ENCODE results near the gene PIEZO2.
"Not testable (repeated sequence)": the region's sequence is repeated elsewhere in the genome, so short reads cannot be mapped to it uniquely, and the experiment has no call there.

PIEZO2 gene

DNA sequence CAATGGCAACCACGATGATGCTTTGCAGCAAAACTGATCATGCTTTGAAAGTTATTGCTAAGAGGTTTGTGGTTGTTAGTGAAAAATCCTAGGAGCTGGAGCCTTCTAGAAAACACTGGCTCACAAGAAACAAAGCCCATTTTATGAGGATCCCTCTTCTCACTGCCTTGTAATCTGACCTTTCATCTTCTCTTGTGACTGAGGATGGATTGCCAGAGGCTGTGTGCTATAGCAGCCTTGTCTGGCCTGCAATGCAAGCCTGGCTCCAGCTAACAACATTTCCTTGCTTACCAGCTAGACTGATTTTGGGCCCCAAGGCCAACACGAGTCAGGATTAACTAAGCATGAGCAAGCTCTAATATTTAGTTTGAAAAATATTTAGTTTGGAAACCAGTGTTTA, 13.1 kb downstream of the PIEZO2 start:
- no peaks in the 10 kb centered on the region for H3K27me3 ChIP-seq (ENCODE audit: control insufficient read depth, insufficient read depth, low read length)
- no peaks in the 10 kb centered on the region for H3K4me1 ChIP-seq (ENCODE audit: control insufficient read depth, insufficient read depth, low read length)
- no peak overlapping the region for H3K27ac ChIP-seq (ENCODE audit: low read length)
- no peak overlapping the region for H3K4me3 ChIP-seq (ENCODE audit: low read length)
- WGBS (ENCODE audit: insufficient coverage, insufficient read length), result no CpG with 5 or more reads among the region's 2 CpGs
- H3K36me3 ChIP-seq (ENCODE audit: control insufficient read depth, insufficient read depth, low read length), result no peaks in the 10 kb centered on the region
- DNase-seq (ENCODE audit: low read depth, low spot score), result no peak
- H3K9me3 ChIP-seq (ENCODE audit: control insufficient read depth, insufficient read depth, low read length), result no peaks in the 10 kb centered on the region

DNA sequence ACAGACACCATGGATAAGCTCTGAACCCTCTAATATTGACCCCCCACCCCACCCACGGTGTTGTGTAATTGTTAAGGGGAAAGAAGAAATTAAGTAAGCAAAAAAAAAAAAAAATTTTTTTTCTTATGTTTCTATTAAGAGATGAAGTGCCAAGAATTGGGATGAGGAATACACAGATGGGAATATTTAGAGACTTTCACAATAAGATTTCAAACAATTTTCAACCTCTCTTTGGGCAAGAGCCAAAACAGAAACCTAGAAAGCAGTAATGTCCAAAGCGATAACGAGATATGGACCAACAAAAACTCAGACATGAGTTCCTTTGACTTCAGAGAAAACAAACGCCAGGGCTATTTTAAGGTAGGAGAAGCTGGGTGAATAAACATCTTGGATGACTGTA, 14.4 kb downstream of the PIEZO2 start:
- WGBS (ENCODE audit: insufficient coverage, insufficient read length), result no CpG with 5 or more reads among the region's 4 CpGs
- Histone ChIP-seq H3K27me3 (ENCODE audit: control insufficient read depth, insufficient read depth, low read length) (no peaks in the 10 kb centered on the region), H3K4me3 (ENCODE audit: low read length) (no peak overlapping the region), H3K4me1 (ENCODE audit: control insufficient read depth, insufficient read depth, low read length) (no peaks in the 10 kb centered on the region), H3K9me3 (ENCODE audit: control insufficient read depth, insufficient read depth, low read length) (no peaks in the 10 kb centered on the region), H3K36me3 (ENCODE audit: control insufficient read depth, insufficient read depth, low read length) (no peaks in the 10 kb centered on the region), H3K27ac (ENCODE audit: low read length) (no peak overlapping the region)
- DNase-seq (ENCODE audit: low read depth, low spot score), result no peak

DNA sequence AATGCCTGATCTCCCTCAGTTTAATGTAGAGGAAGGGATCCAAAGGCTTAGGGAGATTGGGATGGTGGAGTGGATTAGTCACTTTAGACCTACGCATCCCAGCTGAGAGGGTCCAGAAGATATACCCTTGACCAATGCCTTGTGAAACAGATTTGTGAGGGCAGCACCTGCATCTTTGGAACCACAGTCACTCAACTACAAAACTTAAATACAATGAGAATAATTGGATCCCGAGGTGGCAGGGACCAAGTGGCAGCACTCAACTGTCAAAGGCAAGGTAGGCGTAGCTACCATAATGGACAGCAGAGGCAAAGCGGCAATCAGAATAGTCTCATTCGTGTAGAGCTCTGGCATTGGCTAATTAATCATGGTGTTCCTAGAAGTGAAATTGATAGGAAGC, 20.3 kb downstream of the PIEZO2 start:
- not testable (repeated sequence) for H3K4me3 ChIP-seq (ENCODE audit: low read length)
- no CpG with 5 or more reads among the region's 5 CpGs for WGBS (ENCODE audit: insufficient coverage, insufficient read length)

DNA sequence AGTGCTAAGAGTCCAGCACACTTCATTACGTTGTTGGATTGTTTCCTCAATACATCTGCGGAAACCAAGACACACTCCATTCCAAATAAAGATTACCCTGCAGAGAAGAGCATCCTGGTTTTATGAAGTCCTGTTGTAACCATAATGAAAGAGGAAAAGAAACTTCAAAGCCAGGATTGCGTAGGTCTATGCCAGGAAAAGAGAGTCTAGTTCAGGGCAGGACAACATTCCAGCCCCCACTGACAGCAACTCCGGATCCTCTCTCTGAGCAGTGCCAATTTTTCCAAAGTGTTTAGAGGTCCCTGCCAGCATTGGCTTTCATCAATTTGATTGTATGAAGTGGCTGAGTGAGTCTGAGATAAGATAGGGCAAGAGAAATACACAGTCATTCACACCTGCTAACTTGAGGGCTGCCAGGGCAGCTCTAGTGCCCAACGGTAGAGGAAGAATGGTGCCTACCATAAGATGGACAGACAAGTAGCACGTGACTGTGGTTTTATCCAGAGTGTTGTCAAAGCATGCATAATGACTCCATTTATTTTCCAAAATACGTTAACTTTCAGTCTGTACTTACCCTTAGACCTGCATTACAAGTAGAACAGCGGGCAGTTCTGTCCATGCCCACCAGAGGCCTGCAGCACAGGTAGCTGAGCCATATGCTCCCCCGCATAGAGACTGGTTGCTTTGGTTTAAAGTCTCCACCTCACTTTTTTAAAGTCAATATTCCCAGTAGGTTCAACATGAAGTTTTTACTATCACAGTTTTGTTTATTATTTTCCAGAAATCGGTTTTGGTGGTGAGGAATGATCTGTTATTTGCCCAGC, 23.7 kb downstream of the PIEZO2 start:
- WGBS (ENCODE audit: insufficient coverage, insufficient read length), result no CpG with 5 or more reads among the region's 10 CpGs

More for the DNA sequence above, 20.3 kb downstream of the PIEZO2 start:
- H3K4me1 ChIP-seq (ENCODE audit: control insufficient read depth, insufficient read depth, low read length); H3K27me3 ChIP-seq (ENCODE audit: control insufficient read depth, insufficient read depth, low read length); H3K9me3 ChIP-seq (ENCODE audit: control insufficient read depth, insufficient read depth, low read length); H3K36me3 ChIP-seq (ENCODE audit: control insufficient read depth, insufficient read depth, low read length); H3K27ac ChIP-seq (ENCODE audit: low read length); DNase-seq (ENCODE audit: low read depth, low spot score): not testable (repeated sequence)

DNA sequence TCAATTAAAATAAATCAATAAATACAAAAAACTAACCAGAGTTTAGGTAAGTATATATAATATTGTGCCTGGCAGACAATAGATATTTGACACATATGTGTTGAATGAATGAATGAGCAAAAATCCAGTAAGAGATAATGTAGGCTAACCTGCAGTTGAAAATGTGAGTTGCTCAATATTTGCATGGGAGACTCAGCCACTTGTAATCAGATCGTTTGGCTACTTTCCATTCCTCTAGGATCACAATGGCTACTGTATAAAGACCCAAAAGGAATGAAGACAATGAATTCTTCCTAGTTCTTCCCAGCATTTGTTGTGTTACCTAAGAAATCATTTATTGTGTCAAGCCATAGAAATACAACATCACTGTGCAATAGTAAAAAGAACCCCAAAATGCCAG, 25.3 kb downstream of the PIEZO2 start:
- no CpG with 5 or more reads among the region's 1 CpG for WGBS (ENCODE audit: insufficient coverage, insufficient read length)
- no peak for DNase-seq (ENCODE audit: low read depth, low spot score)
- H3K4me1 ChIP-seq (ENCODE audit: control insufficient read depth, insufficient read depth, low read length), result no peaks in the 10 kb centered on the region
- H3K9me3 ChIP-seq (ENCODE audit: control insufficient read depth, insufficient read depth, low read length), result no peaks in the 10 kb centered on the region
- no peak overlapping the region for H3K4me3 ChIP-seq (ENCODE audit: low read length)
- no peaks in the 10 kb centered on the region for H3K27me3 ChIP-seq (ENCODE audit: control insufficient read depth, insufficient read depth, low read length)
- H3K27ac ChIP-seq (ENCODE audit: low read length), result no peak overlapping the region
- H3K36me3 ChIP-seq (ENCODE audit: control insufficient read depth, insufficient read depth, low read length), result no peaks in the 10 kb centered on the region

More for the DNA sequence above, 23.7 kb downstream of the PIEZO2 start:
- DNase-seq (ENCODE audit: low read depth, low spot score), result no peak
- H3K36me3 ChIP-seq (ENCODE audit: control insufficient read depth, insufficient read depth, low read length), result no peaks in the 10 kb centered on the region
- no peak overlapping the region for H3K27ac ChIP-seq (ENCODE audit: low read length)
- no peaks in the 10 kb centered on the region for H3K4me1 ChIP-seq (ENCODE audit: control insufficient read depth, insufficient read depth, low read length)
- H3K27me3 ChIP-seq (ENCODE audit: control insufficient read depth, insufficient read depth, low read length), result no peaks in the 10 kb centered on the region
- no peaks in the 10 kb centered on the region for H3K9me3 ChIP-seq (ENCODE audit: control insufficient read depth, insufficient read depth, low read length)
- H3K4me3 ChIP-seq (ENCODE audit: low read length), result no peak overlapping the region

DNA sequence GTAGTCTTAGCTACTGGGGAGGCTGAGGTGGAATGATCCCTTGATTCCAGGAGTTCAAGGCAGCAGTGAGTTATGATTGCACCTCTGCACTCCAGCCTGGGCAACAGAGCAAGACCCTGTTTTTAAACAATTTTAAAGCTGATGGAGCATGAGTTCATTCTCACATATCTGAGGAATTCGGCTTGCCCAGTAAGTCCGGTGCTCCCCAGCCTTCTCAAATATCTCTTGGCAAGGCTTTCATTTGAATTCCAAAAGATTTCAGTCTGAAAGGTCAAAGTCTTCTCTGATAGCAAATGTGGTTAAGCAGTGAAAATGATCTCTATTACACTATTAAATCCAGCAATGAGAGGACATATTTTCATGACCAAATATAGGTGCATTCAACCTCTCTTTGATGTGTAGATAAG, 27.9 kb downstream of the PIEZO2 start:
- H3K4me3 ChIP-seq (ENCODE audit: low read length), result no peak overlapping the region
- no peak overlapping the region for H3K27ac ChIP-seq (ENCODE audit: low read length)
- H3K27me3 ChIP-seq (ENCODE audit: control insufficient read depth, insufficient read depth, low read length), result no peaks in the 10 kb centered on the region
- H3K9me3 ChIP-seq (ENCODE audit: control insufficient read depth, insufficient read depth, low read length), result no peaks in the 10 kb centered on the region
- no peaks in the 10 kb centered on the region for H3K36me3 ChIP-seq (ENCODE audit: control insufficient read depth, insufficient read depth, low read length)
- no CpG with 5 or more reads among the region's 2 CpGs for WGBS (ENCODE audit: insufficient coverage, insufficient read length)
- H3K4me1 ChIP-seq (ENCODE audit: control insufficient read depth, insufficient read depth, low read length), result no peaks in the 10 kb centered on the region
- no peak for DNase-seq (ENCODE audit: low read depth, low spot score)

DNA sequence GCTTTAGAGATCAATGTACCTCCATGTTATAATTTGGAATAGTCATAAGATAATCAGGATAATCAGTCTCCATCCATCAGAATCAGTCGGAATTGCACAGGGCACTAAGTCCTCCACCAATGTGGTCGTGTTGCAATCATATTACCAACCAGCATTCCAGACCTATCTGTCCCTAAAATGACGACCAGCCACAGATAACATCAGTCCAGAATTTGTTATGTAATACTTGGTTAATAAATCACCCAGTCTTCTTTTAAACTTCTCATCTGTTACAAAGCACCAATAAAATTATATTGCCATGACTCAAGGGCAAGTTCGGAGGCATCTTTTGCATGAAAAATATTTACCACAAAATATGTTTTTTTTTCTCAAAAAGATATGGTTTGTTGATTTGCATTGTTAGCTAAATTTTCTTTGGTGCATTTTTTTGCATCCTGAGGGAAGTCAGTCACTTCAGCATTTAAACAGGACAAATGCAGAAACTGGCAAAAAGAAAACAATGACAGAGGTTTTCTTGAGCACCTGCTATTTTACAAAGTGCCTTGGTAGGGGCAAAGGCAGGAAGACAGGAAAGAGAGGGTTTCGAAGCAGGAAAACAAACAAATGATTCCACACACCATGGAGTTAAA, 29.3 kb downstream of the PIEZO2 start:
- no peaks in the 10 kb centered on the region for H3K36me3 ChIP-seq (ENCODE audit: control insufficient read depth, insufficient read depth, low read length)

DNA sequence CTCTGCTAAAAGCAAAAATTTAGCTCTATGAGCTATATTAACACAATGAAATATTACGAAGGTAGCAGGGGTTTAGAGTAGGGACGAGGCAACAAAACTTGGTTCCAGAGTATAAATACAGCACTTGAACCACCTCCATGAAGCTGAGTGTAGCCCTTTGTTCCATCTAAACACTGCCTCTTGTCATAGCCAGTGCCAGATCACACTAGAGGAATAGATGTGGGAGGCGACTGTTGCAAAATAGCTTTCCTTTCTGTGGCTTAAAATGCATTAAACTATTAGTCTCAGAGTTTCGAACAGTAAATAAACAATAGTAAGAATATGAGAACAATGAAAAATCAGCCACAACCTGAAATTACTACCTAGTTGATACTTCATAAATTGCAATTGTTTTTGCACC, 29.8 kb downstream of the PIEZO2 start:
- H3K27me3 ChIP-seq (ENCODE audit: control insufficient read depth, insufficient read depth, low read length), result no peaks in the 10 kb centered on the region
- no peak for DNase-seq (ENCODE audit: low read depth, low spot score)
- no peak overlapping the region for H3K27ac ChIP-seq (ENCODE audit: low read length)
- no peaks in the 10 kb centered on the region for H3K4me1 ChIP-seq (ENCODE audit: control insufficient read depth, insufficient read depth, low read length)
- no CpG with 5 or more reads among the region's 4 CpGs for WGBS (ENCODE audit: insufficient coverage, insufficient read length)
- H3K36me3 ChIP-seq (ENCODE audit: control insufficient read depth, insufficient read depth, low read length), result no peaks in the 10 kb centered on the region
- H3K4me3 ChIP-seq (ENCODE audit: low read length), result no peak overlapping the region
- H3K9me3 ChIP-seq (ENCODE audit: control insufficient read depth, insufficient read depth, low read length), result no peaks in the 10 kb centered on the region

More for the DNA sequence above, 29.3 kb downstream of the PIEZO2 start:
- Histone ChIP-seq H3K4me1 (ENCODE audit: control insufficient read depth, insufficient read depth, low read length) (no peaks in the 10 kb centered on the region), H3K4me3 (ENCODE audit: low read length) (no peak overlapping the region), H3K9me3 (ENCODE audit: control insufficient read depth, insufficient read depth, low read length) (no peaks in the 10 kb centered on the region), H3K27ac (ENCODE audit: low read length) (no peak overlapping the region), H3K27me3 (ENCODE audit: control insufficient read depth, insufficient read depth, low read length) (no peaks in the 10 kb centered on the region)
- no peak for DNase-seq (ENCODE audit: low read depth, low spot score)
- WGBS (ENCODE audit: insufficient coverage, insufficient read length), result no CpG with 5 or more reads among the region's 5 CpGs

DNA sequence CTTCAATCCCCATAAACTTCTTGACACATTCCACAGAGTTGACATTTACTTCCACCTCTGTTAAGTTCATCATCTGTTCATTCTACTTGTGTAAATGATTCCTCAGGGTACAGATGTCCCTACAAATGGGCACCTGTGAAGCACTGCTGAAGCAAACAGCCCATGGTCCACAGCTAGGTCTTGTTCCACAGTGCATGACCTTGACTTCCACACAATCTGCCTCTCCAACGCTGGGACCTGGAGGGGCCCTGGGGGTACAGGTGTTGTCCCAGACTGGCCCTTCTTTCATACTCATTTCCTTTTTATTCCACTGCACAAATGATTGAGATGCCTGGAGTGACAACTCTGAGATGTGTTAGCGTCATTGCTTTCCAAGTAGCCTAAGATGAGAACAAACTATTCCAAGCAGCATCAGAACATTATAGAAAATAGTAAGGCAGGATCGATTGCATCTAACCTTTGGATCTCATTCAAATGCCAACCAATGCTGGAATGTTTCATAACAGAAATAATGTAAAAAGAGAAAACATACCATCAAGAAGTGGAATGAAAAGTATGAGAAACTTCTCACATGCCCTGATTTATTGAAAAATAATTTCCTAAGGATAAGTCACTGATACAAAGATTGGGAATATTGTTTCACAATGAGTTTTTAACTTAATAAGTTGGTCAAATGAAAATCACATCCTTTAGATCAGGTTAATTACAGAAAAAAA, 31.2 kb downstream of the PIEZO2 start:
- H3K9me3 ChIP-seq (ENCODE audit: control insufficient read depth, insufficient read depth, low read length), result no peaks in the 10 kb centered on the region
- WGBS (ENCODE audit: insufficient coverage, insufficient read length), result no CpG with 5 or more reads among the region's 3 CpGs
- DNase-seq (ENCODE audit: low read depth, low spot score), result no peak
- H3K27me3 ChIP-seq (ENCODE audit: control insufficient read depth, insufficient read depth, low read length), result no peaks in the 10 kb centered on the region
- H3K27ac ChIP-seq (ENCODE audit: low read length), result no peak overlapping the region
- H3K4me1 ChIP-seq (ENCODE audit: control insufficient read depth, insufficient read depth, low read length), result no peaks in the 10 kb centered on the region
- H3K36me3 ChIP-seq (ENCODE audit: control insufficient read depth, insufficient read depth, low read length), result no peaks in the 10 kb centered on the region
- no peak overlapping the region for H3K4me3 ChIP-seq (ENCODE audit: low read length)

DNA sequence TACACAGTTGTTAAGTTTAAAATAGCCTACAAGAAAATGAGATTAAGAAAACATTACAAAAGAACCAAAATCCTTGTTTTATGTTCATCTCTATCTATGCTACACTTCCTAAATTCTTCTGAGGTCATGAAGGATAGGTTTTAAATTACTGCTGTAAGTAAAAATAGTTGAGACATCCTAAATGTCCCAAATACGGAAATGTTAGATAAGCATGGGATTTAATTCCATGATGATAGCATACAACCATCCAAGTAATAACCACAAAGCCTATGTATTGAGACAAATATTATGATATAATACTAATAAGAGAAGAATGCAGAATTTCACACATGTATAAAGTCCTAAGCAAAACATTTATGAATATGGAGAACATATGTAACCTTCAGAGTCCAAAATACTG, 34.1 kb downstream of the PIEZO2 start:
- no peaks in the 10 kb centered on the region for H3K36me3 ChIP-seq (ENCODE audit: control insufficient read depth, insufficient read depth, low read length)
- WGBS (ENCODE audit: insufficient coverage, insufficient read length), result no CpG with 5 or more reads among the region's 1 CpG

More for the DNA sequence above, 34.1 kb downstream of the PIEZO2 start:
- DNase-seq (ENCODE audit: low read depth, low spot score), result no peak
- no peaks in the 10 kb centered on the region for H3K9me3 ChIP-seq (ENCODE audit: control insufficient read depth, insufficient read depth, low read length)
- no peak overlapping the region for H3K27ac ChIP-seq (ENCODE audit: low read length)
- H3K4me3 ChIP-seq (ENCODE audit: low read length), result no peak overlapping the region
- no peaks in the 10 kb centered on the region; the same call in 1 of the 2 replicates for H3K4me1 ChIP-seq (ENCODE audit: control insufficient read depth, insufficient read depth, low read length)
- no peaks in the 10 kb centered on the region for H3K27me3 ChIP-seq (ENCODE audit: control insufficient read depth, insufficient read depth, low read length)

All from iPS DF 6.9 (cell line).